ENCODE measurements around the gene MOB3C. TPM values are rescaled to one million over a fixed set of nuclear protein-coding genes. Genes with fewer than 3 reads are reported as not detected.
"Not testable (repeated sequence)": the region's sequence is repeated elsewhere in the genome, so short reads cannot be mapped to it uniquely, and the experiment has no call there.

The MOB3C gene
- polyA plus RNA-seq, 1 experiment = 11.6 TPM

- Histone ChIP-seq H3K4me3 (ENCODE audit: low read depth, low read length) (no peak overlapping the region), H3K27me3 (ENCODE audit: control insufficient read depth, insufficient read depth, low read length) (no peaks in the 10 kb centered on the region), H3K36me3 (ENCODE audit: control insufficient read depth, insufficient read depth, low read length) (no peaks in the 10 kb centered on the region; the same call in 1 of the 2 replicates)
- POLR2A ChIA-PET = no interaction called here
- TF ChIP-seq CTCF (IDR thresholded peaks at IDR 0.05; ENCODE audit: insufficient read depth, low read depth, low read length) = no peak
- CTCF ChIA-PET = interaction anchor here (0.9 to 1.9 kb wide), 3 partner anchors 9 to 18 kb away, joined by 3 to 5 read pairs (median 3); partner anchors contain the start of gene ATPAF1
- no peak for DNase-seq (ENCODE audit: low read depth)
These were observed 40.0 kb upstream of the MOB3C start for GRCh38 chr1:46656643-46657042.

- TF ChIP-seq CTCF (IDR thresholded peaks at IDR 0.05; ENCODE audit: insufficient read depth, low read depth, low read length) = no peak
- POLR2A ChIA-PET = no interaction called here
- no peaks in the 10 kb centered on the region for H3K27me3 ChIP-seq (ENCODE audit: control insufficient read depth, insufficient read depth, low read length)
- no peaks in the 10 kb centered on the region; the same call in 1 of the 2 replicates for H3K36me3 ChIP-seq (ENCODE audit: control insufficient read depth, insufficient read depth, low read length)
- DNase-seq (ENCODE audit: low read depth) = no peak
- CTCF ChIA-PET = interaction anchor here (1.9 kb wide), 1 partner anchor 12 kb away, joined by 5 read pairs; the partner anchor contains the start of gene ATPAF1
- no peak overlapping the region for H3K4me3 ChIP-seq (ENCODE audit: low read depth, low read length)
These were observed 39.2 kb upstream of the MOB3C start for GRCh38 chr1:46655848-46656247.

- DNase-seq (ENCODE audit: low read depth); H3K27me3 ChIP-seq (ENCODE audit: control insufficient read depth, insufficient read depth, low read length); POLR2A ChIA-PET; H3K36me3 ChIP-seq (ENCODE audit: control insufficient read depth, insufficient read depth, low read length); H3K4me3 ChIP-seq (ENCODE audit: low read depth, low read length); CTCF ChIA-PET: not testable (repeated sequence)
These were observed 38.1 kb upstream of the MOB3C start for GRCh38 chr1:46654698-46655097.

- Histone ChIP-seq H3K36me3 (ENCODE audit: control insufficient read depth, insufficient read depth, low read length) (peaks cover 2% of the 10 kb centered on the region), H3K4me3 (ENCODE audit: low read depth, low read length) (no peak overlapping the region), H3K27me3 (ENCODE audit: control insufficient read depth, insufficient read depth, low read length) (no peaks in the 10 kb centered on the region)
- ChIA-PET CTCF (interaction anchor here (1.4 kb wide), 2 partner anchors 12 to 71 kb away, joined by 3 to 4 read pairs; no protein-coding TSS in a partner anchor), POLR2A (no interaction called here)
- TF ChIP-seq CTCF (IDR thresholded peaks at IDR 0.05; ENCODE audit: insufficient read depth, low read depth, low read length) = no peak
- no peak for DNase-seq (ENCODE audit: low read depth)
These were observed 37.4 kb upstream of the MOB3C start for GRCh38 chr1:46654012-46654411.

- peak; percentile 70 for DNase-seq (ENCODE audit: low read depth)
- no peaks in the 10 kb centered on the region for H3K27me3 ChIP-seq (ENCODE audit: control insufficient read depth, insufficient read depth, low read length)
- peak overlapping the region; percentile 17; the same call in 1 of the 2 replicates for H3K4me3 ChIP-seq (ENCODE audit: low read depth, low read length)
- CTCF ChIA-PET = interaction anchor here (0.7 to 1.4 kb wide), 3 partner anchors 10 to 72 kb away, joined by 3 to 4 read pairs (median 3); no protein-coding TSS in a partner anchor
- no peak for TF ChIP-seq CTCF (IDR thresholded peaks at IDR 0.05; ENCODE audit: insufficient read depth, low read depth, low read length)
- POLR2A ChIA-PET = interaction anchor here (1.0 kb wide), 1 partner anchor 10 kb away, joined by 5 read pairs; no protein-coding TSS in a partner anchor
- peaks cover 2% of the 10 kb centered on the region for H3K36me3 ChIP-seq (ENCODE audit: control insufficient read depth, insufficient read depth, low read length)
These were observed 36.9 kb upstream of the MOB3C start for GRCh38 chr1:46653405-46653958.

All from BJ (cell line).